ENCODE measurements around the gene CCNJL.

The CCNJL gene

DNA sequence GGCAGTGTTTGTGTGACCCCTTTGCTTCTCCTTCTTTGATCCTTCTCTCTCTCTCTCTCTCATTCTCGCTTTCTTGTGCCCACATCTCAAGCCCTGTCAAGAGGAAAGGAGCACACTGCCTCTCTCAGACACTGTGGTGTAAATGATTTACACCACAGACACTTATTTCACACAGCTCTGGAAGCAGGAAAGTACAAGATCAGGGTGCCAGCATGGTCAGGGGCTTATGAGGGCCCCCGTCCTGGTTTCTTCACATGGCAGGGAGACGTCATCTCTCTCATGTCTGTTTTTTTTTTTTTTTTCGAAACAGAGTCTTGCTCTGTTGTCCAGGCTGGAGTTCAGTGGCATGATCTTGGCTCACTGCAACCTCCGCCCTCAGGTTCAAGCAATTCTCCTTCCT is 76.6 kb downstream of the CCNJL start:
- DNase-seq (ENCODE audit: extremely low spot score), result no peak
- TF ChIP-seq ELF4 (IDR thresholded peaks at IDR 0.05), result no peak
- no peak for TF ChIP-seq NFRKB (IDR thresholded peaks at IDR 0.05)
- TF ChIP-seq, protein P1, sequence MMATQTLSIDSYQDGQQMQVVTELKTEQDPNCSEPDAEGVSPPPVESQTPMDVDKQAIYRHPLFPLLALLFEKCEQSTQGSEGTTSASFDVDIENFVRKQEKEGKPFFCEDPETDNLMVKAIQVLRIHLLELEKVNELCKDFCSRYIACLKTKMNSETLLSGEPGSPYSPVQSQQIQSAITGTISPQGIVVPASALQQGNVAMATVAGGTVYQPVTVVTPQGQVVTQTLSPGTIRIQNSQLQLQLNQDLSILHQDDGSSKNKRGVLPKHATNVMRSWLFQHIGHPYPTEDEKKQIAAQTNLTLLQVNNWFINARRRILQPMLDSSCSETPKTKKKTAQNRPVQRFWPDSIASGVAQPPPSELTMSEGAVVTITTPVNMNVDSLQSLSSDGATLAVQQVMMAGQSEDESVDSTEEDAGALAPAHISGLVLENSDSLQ (IDR thresholded peaks at IDR 0.05), result no peak
- no peak for TF ChIP-seq SP1 (IDR thresholded peaks at IDR 0.05)
- no peak for TF ChIP-seq SUZ12 (IDR thresholded peaks at IDR 0.05)
- TF ChIP-seq FOXM1 (IDR thresholded peaks at IDR 0.05; ENCODE audit: borderline replicate concordance), result no peak
- TF ChIP-seq CTBP1 (IDR thresholded peaks at IDR 0.05; ENCODE audit: borderline replicate concordance), result no peak
- no peak for TF ChIP-seq ARNT (IDR thresholded peaks at IDR 0.05)
- TF ChIP-seq FOXA1 (IDR thresholded peaks at IDR 0.05), result no peak
- TF ChIP-seq LEF1 (IDR thresholded peaks at IDR 0.05; ENCODE audit: borderline replicate concordance), result no peak
- no peak for TF ChIP-seq ZNF384 (IDR thresholded peaks at IDR 0.05)
- TF ChIP-seq HDGF (IDR thresholded peaks at IDR 0.05; ENCODE audit: borderline replicate concordance), result no peak
- no peak for TF ChIP-seq L3MBTL2 (conservative IDR thresholded peaks at IDR 0.05)
- no peak for TF ChIP-seq TARDBP (IDR thresholded peaks at IDR 0.05)
- TF ChIP-seq BHLHE40 (IDR thresholded peaks at IDR 0.05; ENCODE audit: borderline replicate concordance), result no peak
- ChIA-PET POLR2A (no interaction called here), CTCF (no interaction called here)

DNA sequence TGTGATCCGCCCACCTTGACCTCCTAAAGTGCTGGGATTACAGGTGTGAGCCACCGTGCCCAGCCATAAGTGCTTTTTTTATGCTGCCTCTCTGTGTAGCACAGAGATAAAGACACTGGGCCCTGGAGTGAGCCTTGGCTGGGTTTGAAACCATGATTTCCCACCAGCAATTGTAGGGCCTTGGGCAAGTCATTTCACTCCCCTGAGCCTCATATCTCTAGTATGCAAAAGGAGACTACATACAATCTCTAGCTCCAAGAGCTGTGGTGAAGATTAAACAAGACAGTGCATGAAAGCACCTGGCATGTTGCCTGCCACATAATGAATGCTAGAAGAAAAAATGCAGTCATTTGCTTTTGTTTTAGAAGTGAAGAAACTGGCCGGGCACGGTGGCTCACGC is 79.1 kb downstream of the CCNJL start:
- ChIA-PET CTCF (no interaction called here), POLR2A (no interaction called here)
- DNase-seq (ENCODE audit: extremely low spot score), result no peak
- no peak for TF ChIP-seq BHLHE40 (IDR thresholded peaks at IDR 0.05; ENCODE audit: borderline replicate concordance)
- TF ChIP-seq ELF4 (IDR thresholded peaks at IDR 0.05), result no peak
- no peak for TF ChIP-seq ZNF384 (IDR thresholded peaks at IDR 0.05)

DNA sequence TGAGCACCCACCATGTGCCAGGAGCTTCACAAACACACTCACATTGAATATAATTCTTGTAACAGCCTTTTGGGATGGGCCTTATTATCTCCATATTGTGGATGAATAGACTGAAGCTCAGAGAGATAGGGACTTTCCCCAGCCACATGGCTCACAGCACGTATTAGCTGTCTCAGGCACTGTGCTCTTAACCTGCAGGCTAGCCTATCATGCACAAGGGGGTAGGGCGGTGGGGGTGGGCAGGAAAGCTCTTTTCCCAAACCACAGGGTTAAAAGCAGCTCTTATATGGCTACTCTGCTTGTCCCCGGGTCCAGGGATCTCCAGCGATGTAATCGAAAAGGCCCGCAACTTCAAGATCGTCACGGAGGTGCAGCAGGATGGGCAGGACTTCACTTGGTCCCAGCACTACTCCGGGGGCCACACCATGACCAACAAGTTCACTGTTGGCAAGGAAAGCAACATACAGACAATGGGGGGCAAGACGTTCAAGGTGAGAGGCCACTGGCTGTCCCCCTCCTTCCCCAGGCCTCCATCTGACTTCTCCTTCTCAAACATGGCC is 80.5 kb downstream of the CCNJL start:
- POLR2A ChIA-PET, result no interaction called here
- CTCF ChIA-PET, result interaction anchor here (1.6 kb wide), 1 partner anchor 9 kb away, joined by 3 read pairs; no protein-coding TSS in a partner anchor
- no peak for DNase-seq (ENCODE audit: extremely low spot score)
- TF ChIP-seq TARDBP (IDR thresholded peaks at IDR 0.05), result no peak
- TF ChIP-seq SUZ12 (IDR thresholded peaks at IDR 0.05), result no peak
- TF ChIP-seq ZNF384 (IDR thresholded peaks at IDR 0.05), result no peak
- no peak for TF ChIP-seq ARNT (IDR thresholded peaks at IDR 0.05)
- TF ChIP-seq, protein P1 (IDR thresholded peaks at IDR 0.05), result no peak
- TF ChIP-seq LEF1 (IDR thresholded peaks at IDR 0.05; ENCODE audit: borderline replicate concordance), result no peak
- TF ChIP-seq L3MBTL2 (conservative IDR thresholded peaks at IDR 0.05), result no peak
- TF ChIP-seq HDGF (IDR thresholded peaks at IDR 0.05; ENCODE audit: borderline replicate concordance), result no peak
- no peak for TF ChIP-seq FOXM1 (IDR thresholded peaks at IDR 0.05; ENCODE audit: borderline replicate concordance)
- TF ChIP-seq BHLHE40 (IDR thresholded peaks at IDR 0.05; ENCODE audit: borderline replicate concordance), result no peak
- no peak for TF ChIP-seq CTBP1 (IDR thresholded peaks at IDR 0.05; ENCODE audit: borderline replicate concordance)
- no peak for TF ChIP-seq FOXK2 (IDR thresholded peaks at IDR 0.05)
- TF ChIP-seq ELF4 (IDR thresholded peaks at IDR 0.05), result no peak
- no peak for TF ChIP-seq FOXA1 (IDR thresholded peaks at IDR 0.05)

DNA sequence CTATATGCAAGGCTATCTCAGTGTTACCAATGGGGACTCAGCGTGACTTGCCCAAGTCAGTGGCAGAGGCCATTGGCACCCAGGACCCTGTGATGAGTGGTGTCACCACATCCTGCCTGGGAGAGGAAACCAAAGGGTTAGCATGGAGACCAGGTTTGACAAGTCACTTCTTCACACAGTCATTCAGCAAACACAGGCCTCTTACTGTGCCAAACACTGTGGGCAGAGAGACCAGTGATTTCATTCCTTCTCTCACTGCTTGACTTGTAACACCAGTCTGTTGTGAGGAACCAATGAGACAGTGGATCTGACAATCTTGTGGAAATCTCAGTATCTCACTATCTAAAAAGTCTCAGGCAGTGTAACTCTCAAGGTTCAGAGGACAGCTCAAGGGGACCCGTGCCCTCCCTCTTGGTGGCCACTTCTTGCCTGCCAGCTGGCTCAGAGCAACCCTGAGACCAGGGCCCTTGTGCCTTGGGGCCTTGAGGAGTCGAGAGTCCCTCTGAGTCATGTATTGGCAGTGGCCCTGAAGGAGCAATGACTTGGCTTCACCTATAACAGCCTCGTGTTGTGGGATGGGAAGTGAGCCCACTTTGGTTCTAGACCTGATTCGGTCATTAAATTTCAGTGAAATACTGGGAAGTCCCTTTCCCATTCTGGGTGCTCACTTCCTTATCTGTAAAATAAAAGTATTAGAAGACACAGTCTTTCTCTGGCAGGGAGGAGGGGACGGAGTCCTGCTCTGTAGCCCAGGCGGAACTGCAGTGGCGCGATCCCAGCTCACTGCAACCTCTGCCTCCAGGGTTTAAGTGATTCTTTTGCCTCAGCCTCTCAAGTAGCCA is 81.5 kb downstream of the CCNJL start:
- POLR2A ChIA-PET, result no interaction called here
- CTCF ChIA-PET, result interaction anchor here (1.6 kb wide), 1 partner anchor 8 kb away, joined by 3 read pairs; no protein-coding TSS in a partner anchor
- TF ChIP-seq ELF4 (IDR thresholded peaks at IDR 0.05), result no peak
- TF ChIP-seq NFRKB (IDR thresholded peaks at IDR 0.05), result no peak
- no peak for TF ChIP-seq LEF1 (IDR thresholded peaks at IDR 0.05; ENCODE audit: borderline replicate concordance)
- no peak for TF ChIP-seq ZNF384 (IDR thresholded peaks at IDR 0.05)
- TF ChIP-seq ARNT (IDR thresholded peaks at IDR 0.05), result no peak
- TF ChIP-seq HDGF (IDR thresholded peaks at IDR 0.05; ENCODE audit: borderline replicate concordance), result no peak
- TF ChIP-seq L3MBTL2 (conservative IDR thresholded peaks at IDR 0.05), result no peak
- no peak for TF ChIP-seq SUZ12 (IDR thresholded peaks at IDR 0.05)
- no peak for TF ChIP-seq TARDBP (IDR thresholded peaks at IDR 0.05)
- TF ChIP-seq FOXA1 (IDR thresholded peaks at IDR 0.05), result no peak
- TF ChIP-seq, protein P1 (IDR thresholded peaks at IDR 0.05), result no peak
- no peak for TF ChIP-seq SP1 (IDR thresholded peaks at IDR 0.05)
- no peak for TF ChIP-seq FOXM1 (IDR thresholded peaks at IDR 0.05; ENCODE audit: borderline replicate concordance)
- TF ChIP-seq FOXK2 (IDR thresholded peaks at IDR 0.05), result no peak
- TF ChIP-seq BHLHE40 (IDR thresholded peaks at IDR 0.05; ENCODE audit: borderline replicate concordance), result no peak
- no peak for TF ChIP-seq CTBP1 (IDR thresholded peaks at IDR 0.05; ENCODE audit: borderline replicate concordance)
- no peak for DNase-seq (ENCODE audit: extremely low spot score)

DNA sequence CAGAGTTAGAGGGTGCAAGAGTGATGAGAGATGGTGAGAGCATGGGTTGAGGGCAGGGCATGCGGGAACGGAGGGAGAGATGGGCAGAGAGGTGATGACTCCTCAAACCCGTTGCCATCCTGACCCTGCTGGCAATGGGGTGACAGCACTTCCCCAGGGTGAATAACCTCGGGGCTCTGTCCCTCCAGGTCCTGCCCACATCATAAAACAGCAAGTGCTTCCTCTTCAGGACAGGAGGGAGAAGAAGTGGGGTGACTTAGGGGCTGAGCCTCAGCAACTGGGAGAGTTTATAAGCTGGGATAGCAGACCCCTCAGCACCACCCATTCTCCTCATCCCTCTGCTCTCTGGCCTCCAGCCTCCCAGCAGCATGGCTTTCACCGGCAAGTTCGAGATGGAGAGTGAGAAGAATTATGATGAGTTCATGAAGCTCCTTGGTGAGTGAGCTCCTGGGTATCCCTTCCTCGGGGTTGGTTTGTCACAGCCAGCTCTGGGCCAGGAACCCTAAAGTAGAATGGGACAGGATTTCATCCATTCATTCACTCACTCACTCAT is 83.1 kb downstream of the CCNJL start, which contains the start of gene FABP6:
Gene FABP6 (plus strand): TSS at position 317 of the 553 bp plus-strand sequence. CDS start 52 bp downstream, at position 369.
- DNase-seq (ENCODE audit: extremely low spot score), result no peak
- POLR2A ChIA-PET, result no interaction called here
- CTCF ChIA-PET, result no interaction called here

More for the DNA sequence above, 83.1 kb downstream of the CCNJL start, which contains the start of gene FABP6:
- TF ChIP-seq TARDBP (IDR thresholded peaks at IDR 0.05), result no peak
- no peak for TF ChIP-seq SP1 (IDR thresholded peaks at IDR 0.05)
- TF ChIP-seq, protein P1 (IDR thresholded peaks at IDR 0.05), result no peak
- no peak for TF ChIP-seq CTBP1 (IDR thresholded peaks at IDR 0.05; ENCODE audit: borderline replicate concordance)
- no peak for TF ChIP-seq HDGF (IDR thresholded peaks at IDR 0.05; ENCODE audit: borderline replicate concordance)
- no peak for TF ChIP-seq NFRKB (IDR thresholded peaks at IDR 0.05)
- TF ChIP-seq FOXM1 (IDR thresholded peaks at IDR 0.05; ENCODE audit: borderline replicate concordance), result no peak
- TF ChIP-seq FOXK2 (IDR thresholded peaks at IDR 0.05), result no peak
- TF ChIP-seq FOXA1 (IDR thresholded peaks at IDR 0.05), result no peak
- no peak for TF ChIP-seq ELF4 (IDR thresholded peaks at IDR 0.05)
- no peak for TF ChIP-seq LEF1 (IDR thresholded peaks at IDR 0.05; ENCODE audit: borderline replicate concordance)
- TF ChIP-seq ARNT (IDR thresholded peaks at IDR 0.05), result no peak
- no peak for TF ChIP-seq SUZ12 (IDR thresholded peaks at IDR 0.05)
- TF ChIP-seq ZNF384 (IDR thresholded peaks at IDR 0.05), result no peak
- TF ChIP-seq BHLHE40 (IDR thresholded peaks at IDR 0.05; ENCODE audit: borderline replicate concordance), result no peak
- TF ChIP-seq L3MBTL2 (conservative IDR thresholded peaks at IDR 0.05), result no peak

Data from HEK293T (cell line).